Lower lobe of right lung (tissue), 2 donors: ENCODE measurements around the gene CACNA2D2. TPM values are rescaled to one million over a fixed set of nuclear protein-coding genes. Genes with fewer than 3 reads are reported as not detected.

Experiments
- ATAC-seq, 2 donors: fragments of 200-7000 bp; cut with Tn5 transposase; one replicate each; pipeline ENCODE4 v1.9.1; 2020 to 2022; ENCODE audit warnings: mild to moderate bottlenecking in 2 of 2, moderate library complexity in 2 of 2
- DNase-seq: peaks from one replicate; pipeline ENCODE4 v3.0.0-alpha.2; 2020
- H3K27ac ChIP-seq: fragments of 200-600 bp; one replicate; pipeline ENCODE4 v1.8.0; 2022
- H3K27me3 ChIP-seq: fragments of 200-600 bp; one replicate; pipeline ENCODE4 v1.8.0; 2022; ENCODE audit warnings: low read depth
- H3K36me3 ChIP-seq: fragments of 200-600 bp; one replicate; pipeline ENCODE4 v1.8.0; 2022; ENCODE audit warnings: mild to moderate bottlenecking
- H3K4me1 ChIP-seq: fragments of 200-600 bp; one replicate; pipeline ENCODE4 v1.8.0; 2022
- H3K4me3 ChIP-seq: fragments of 200-600 bp; one replicate; pipeline ENCODE4 v1.8.0; 2022; ENCODE audit warnings: mild to moderate bottlenecking
- H3K9me3 ChIP-seq: fragments of 200-600 bp; one replicate; pipeline ENCODE4 v1.8.0; 2022
- intact Hi-C: fragments of 100-400 bp; cut with DNase I; formaldehyde crosslinking; loops from one replicate; pipeline ENCODE4 v1.11.0; 2022
- total RNA-seq: library from RNA; stranded (reverse); fragmentation: NEBNext Ultra II Directional; extraction: Animal tissue kit (Norgen Biotek cat#: 25700); gene quantifications from one replicate; pipeline ENCODE4 v1.2.1, GENCODE V29; 2021
- TF ChIP-seq, protein P1 (sequence below): fragments of 200-600 bp; IDR thresholded peaks from one replicate; pipeline ENCODE4 v1.8.0; 2022; ENCODE audit warnings: antibody characterized with exemption, mild to moderate bottlenecking
- donor health status: DM: no; HTN: yes; CAD: no; lungs with severe emphysema.

CACNA2D2 gene
- total RNA-seq, 1 donor from 2014 or later = 105 TPM

DNA sequence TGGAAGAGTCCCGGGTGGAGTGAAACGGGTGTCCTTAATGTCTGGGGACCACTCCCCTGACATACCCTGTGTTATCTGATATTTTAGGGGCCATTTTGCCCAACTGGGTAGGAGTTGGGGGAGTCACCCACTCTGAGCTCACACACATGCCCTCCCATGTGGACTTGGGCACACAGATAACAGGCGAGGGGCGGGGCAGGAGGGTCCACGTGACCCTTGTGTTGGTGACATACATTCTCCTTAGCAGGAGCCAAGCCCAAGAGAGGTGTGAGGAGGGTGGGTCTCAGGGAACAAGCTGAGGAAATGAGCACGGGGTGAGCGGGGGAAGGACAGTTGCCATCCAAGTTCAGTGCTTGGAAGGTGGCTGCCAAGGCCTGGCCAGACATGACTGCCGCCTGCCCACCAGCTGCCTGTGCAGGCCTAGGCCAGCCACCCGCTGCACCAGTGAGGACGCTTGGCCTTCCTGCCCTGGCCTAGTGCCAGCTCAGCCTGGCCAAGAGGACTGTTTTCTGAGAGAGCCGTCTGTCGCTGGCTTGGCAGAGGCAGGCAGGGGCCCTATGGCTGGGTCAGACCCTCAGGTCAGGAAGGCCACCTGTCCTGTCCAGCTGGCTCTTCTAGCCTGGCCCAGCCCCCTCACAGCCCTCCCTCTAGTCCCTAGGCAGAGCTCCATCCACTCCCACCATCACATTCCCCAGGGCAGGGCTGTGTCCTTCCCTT is 112.8 kb downstream of the CACNA2D2 start:
- H3K27ac ChIP-seq = peak overlapping the region; percentile 24
- no peak overlapping the region for H3K4me3 ChIP-seq
- ATAC-seq (peak; percentile 16 to 45), DNase-seq (peak; percentile 68)
- H3K4me1 ChIP-seq = peaks cover 13% of the 10 kb centered on the region
- H3K36me3 ChIP-seq = no peaks in the 10 kb centered on the region
- TF ChIP-seq, protein P1, sequence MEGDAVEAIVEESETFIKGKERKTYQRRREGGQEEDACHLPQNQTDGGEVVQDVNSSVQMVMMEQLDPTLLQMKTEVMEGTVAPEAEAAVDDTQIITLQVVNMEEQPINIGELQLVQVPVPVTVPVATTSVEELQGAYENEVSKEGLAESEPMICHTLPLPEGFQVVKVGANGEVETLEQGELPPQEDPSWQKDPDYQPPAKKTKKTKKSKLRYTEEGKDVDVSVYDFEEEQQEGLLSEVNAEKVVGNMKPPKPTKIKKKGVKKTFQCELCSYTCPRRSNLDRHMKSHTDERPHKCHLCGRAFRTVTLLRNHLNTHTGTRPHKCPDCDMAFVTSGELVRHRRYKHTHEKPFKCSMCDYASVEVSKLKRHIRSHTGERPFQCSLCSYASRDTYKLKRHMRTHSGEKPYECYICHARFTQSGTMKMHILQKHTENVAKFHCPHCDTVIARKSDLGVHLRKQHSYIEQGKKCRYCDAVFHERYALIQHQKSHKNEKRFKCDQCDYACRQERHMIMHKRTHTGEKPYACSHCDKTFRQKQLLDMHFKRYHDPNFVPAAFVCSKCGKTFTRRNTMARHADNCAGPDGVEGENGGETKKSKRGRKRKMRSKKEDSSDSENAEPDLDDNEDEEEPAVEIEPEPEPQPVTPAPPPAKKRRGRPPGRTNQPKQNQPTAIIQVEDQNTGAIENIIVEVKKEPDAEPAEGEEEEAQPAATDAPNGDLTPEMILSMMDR = no peak
- H3K27me3 ChIP-seq = no peaks in the 10 kb centered on the region
- intact Hi-C loops = no loop called here
- H3K9me3 ChIP-seq = no peaks in the 10 kb centered on the region

DNA sequence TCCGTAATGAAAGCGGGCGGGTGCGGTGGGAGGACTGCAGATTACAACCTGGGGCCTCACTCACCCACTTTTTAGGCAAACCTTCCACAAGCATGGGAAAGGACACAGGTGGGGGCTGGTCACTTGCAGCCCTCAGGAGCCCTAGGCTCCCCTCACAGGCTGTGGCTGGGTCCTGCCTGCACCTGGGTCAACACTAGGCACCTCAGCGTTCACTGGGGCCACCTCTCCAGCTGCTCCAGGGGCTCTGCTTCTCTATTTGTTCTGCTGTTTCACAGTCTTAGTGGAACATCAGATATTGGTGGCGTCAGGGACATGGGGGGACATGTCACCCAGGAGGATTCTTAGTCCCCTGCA is 114.0 kb downstream of the CACNA2D2 start:
- no peak for ATAC-seq
- no peak overlapping the region for H3K4me3 ChIP-seq

DNA sequence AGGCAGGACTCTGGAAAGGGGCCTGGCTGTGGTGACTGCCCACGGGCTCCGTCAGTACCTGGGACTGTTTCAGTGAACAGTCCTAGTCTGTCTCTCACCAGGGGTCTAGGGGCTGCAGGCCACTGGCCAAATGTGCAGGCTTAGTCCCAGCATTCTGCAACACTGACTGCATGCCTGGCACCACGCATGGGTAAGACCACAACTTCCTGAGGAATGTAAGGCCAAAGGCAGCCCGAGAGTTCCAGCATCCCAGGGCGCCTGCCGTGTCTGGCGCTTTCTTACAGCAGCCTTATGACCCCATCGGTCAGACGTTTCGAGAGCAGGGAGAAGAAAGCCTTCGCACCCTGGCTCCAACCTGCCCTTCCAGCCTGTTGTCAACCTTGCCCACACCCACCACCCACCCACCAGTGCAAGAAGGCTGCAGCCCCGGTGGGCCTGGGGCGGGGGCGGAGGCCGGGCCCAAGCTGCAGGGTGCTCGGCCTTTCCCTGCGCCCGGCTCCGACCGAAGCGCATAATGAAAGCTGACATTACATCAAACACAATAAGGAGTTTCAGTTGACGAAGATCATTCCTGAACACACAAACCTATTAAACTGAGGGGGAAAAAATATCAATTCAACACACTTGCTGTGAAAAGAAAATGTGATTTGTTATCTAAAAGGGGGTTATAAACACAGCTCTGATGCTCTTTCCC is 114.6 kb downstream of the CACNA2D2 start:
- H3K27ac ChIP-seq = no peak overlapping the region
- intact Hi-C loops = no loop called here
- peaks cover 13% of the 10 kb centered on the region for H3K4me1 ChIP-seq
- no peak for ATAC-seq
- H3K4me3 ChIP-seq = no peak overlapping the region
- no peaks in the 10 kb centered on the region for H3K27me3 ChIP-seq
- no peaks in the 10 kb centered on the region for H3K36me3 ChIP-seq
- H3K9me3 ChIP-seq = no peaks in the 10 kb centered on the region
- DNase-seq = no peak
- TF ChIP-seq, protein P1 = no peak

More for the DNA sequence above, 114.0 kb downstream of the CACNA2D2 start:
- Histone ChIP-seq H3K36me3 (no peaks in the 10 kb centered on the region), H3K27ac (no peak overlapping the region), H3K4me1 (peaks cover 13% of the 10 kb centered on the region), H3K27me3 (no peaks in the 10 kb centered on the region), H3K9me3 (no peaks in the 10 kb centered on the region)
- no peak for DNase-seq
- TF ChIP-seq, protein P1 = no peak
- intact Hi-C loops = no loop called here

DNA sequence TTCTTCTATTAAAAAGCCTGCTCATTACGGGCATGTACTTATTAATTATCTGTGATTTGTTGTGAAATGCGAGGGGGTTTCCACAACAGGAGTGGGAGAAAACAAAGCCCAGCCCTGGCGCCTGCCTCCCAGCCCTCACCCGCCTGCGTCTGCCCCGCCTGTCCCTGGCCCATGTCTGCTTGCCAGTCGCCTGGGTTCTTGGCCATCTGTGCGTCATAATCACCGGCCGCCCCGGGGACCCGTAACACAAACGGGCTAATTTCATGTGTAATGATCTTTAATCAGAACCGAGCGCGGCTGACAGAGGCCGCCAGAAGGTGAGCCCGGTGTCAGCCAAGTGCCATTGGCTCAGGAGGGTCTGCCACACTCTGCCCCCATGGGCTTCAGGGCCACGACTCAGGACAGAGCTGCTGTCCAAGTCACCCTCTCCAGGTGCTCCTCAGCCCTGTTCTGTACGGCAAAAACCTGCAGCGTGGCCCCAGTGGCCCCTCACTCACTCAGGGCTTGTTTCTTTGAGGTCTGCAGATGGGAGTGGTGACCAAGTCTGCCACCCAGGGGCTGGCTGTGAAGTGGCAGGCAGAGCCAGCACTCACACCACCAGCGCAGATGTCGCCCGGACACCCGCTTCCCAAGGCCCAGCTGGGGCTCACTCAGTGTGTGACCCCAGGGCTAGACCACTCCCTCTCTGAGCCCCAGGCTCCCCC is 115.3 kb downstream of the CACNA2D2 start:
- intact Hi-C loops = no loop called here
- Histone ChIP-seq H3K4me3 (no peak overlapping the region), H3K27me3 (no peaks in the 10 kb centered on the region), H3K27ac (no peak overlapping the region), H3K36me3 (peaks cover 1% of the 10 kb centered on the region), H3K4me1 (peaks cover 13% of the 10 kb centered on the region), H3K9me3 (no peaks in the 10 kb centered on the region)
- DNase-seq = no peak
- TF ChIP-seq, protein P1 = no peak
- no peak for ATAC-seq

DNA sequence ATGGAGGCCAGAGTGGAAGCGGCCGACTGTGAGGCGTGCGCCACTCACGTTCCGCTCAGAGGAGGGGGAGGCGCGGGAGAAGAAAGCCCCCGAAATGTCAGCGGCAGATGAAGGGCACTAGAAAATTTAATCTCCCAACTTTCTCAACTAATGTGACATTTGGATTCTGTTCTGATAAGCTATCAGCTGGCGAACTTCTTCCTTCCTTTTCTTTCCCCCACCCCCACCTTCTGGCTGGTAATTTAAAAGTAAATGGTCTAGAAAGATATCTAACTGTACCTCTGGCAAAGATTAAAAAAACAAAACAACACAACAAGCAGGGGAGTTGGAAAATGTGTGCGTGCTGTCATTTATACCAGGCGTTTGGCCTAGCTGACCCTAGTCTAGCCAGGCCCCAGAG is 117.7 kb downstream of the CACNA2D2 start:
- DNase-seq (no peak), ATAC-seq (no peak)
- H3K27me3 ChIP-seq = no peaks in the 10 kb centered on the region
- H3K9me3 ChIP-seq = no peaks in the 10 kb centered on the region
- peaks cover 3% of the 10 kb centered on the region for H3K36me3 ChIP-seq
- intact Hi-C loops = no loop called here
- H3K27ac ChIP-seq = no peak overlapping the region
- no peak overlapping the region for H3K4me3 ChIP-seq
- peaks cover 6% of the 10 kb centered on the region for H3K4me1 ChIP-seq
- TF ChIP-seq, protein P1 = no peak
